SK-N-SH treated with all-trans-retinoic acid at 6 μM for 48 hours (cell line): ENCODE measurements around the gene MOCS1.

Source experiments
- ARNTL ChIP-seq: fragments of 450-650 bp; formaldehyde crosslinking; IDR thresholded peaks from 2 replicates; pipeline ENCODE4 v1.5.0; 2020; ENCODE audit warnings: low read depth, mild to moderate bottlenecking, moderate library complexity, borderline replicate concordance
- CSRNP3 ChIP-seq: fragments of 250-450 bp; sonication (Bioruptor Pico); IDR thresholded peaks from 2 replicates; pipeline ENCODE4 v1.5.1; 2021; ENCODE audit warnings: mild to moderate bottlenecking, moderate library complexity
- GLIS3 ChIP-seq: fragments of 250-450 bp; sonication (Bioruptor Pico); IDR thresholded peaks from 2 replicates; pipeline ENCODE4 v1.5.0; 2020; ENCODE audit warnings: mild to moderate bottlenecking, moderate library complexity
- ISL1 ChIP-seq: fragments of 250-450 bp; sonication (Bioruptor Pico); IDR thresholded peaks from 2 replicates; pipeline ENCODE4 v2.1.2; 2022; ENCODE audit warnings: mild to moderate bottlenecking, moderate library complexity
- SNAI2 ChIP-seq: fragments of 250-450 bp; sonication (Bioruptor Pico); IDR thresholded peaks from 2 replicates; pipeline ENCODE4 v1.5.0; 2020; ENCODE audit warnings: mild to moderate bottlenecking, moderate library complexity
- ZFP3 ChIP-seq: fragments of 250-450 bp; sonication (Bioruptor Pico); IDR thresholded peaks from 2 replicates; pipeline ENCODE4 v1.5.0; 2020; ENCODE audit warnings: mild to moderate bottlenecking, moderate library complexity
- ZFP30 ChIP-seq: fragments of 450-650 bp; formaldehyde crosslinking; IDR thresholded peaks from 2 replicates; pipeline ENCODE4 v1.5.0; 2022; ENCODE audit warnings: mild to moderate bottlenecking, moderate library complexity

- TF ChIP-seq ZFP30 (CRISPR knock-in tag) (no peak), ZFP3 (CRISPR knock-in tag) (no peak), ARNTL (CRISPR knock-in tag) (no peak), CSRNP3 (CRISPR knock-in tag) (no peak), SNAI2 (no peak), GLIS3 (no peak), ISL1 (CRISPR knock-in tag) (no peak)
These were observed 10.4 kb downstream of the MOCS1 start for GRCh38 chr6:39923861-39924260.
